SK-N-MC (cell line): Measurements from ENCODE around the gene NUBPL.

Experiments
- EZH2 ChIP-seq: fragments of 200-600 bp; sonication (generic); IDR thresholded peaks from one replicate; pipeline ENCODE4 v1.6.1; 2017; ENCODE audit warnings: antibody characterized with exemption
- FOXP2 ChIP-seq: optimal IDR thresholded peaks from 2 replicates; pipeline ENCODE3; 2011; ENCODE audit warnings: mild to moderate bottlenecking, moderate library complexity; ENCODE audit not compliant: insufficient read depth; ENCODE audit errors: extremely low read length, control extremely low read depth
- POLR2AphosphoS5 ChIP-seq: IDR thresholded peaks from 2 replicates; pipeline ENCODE4 v1.6.1; 2012; ENCODE audit warnings: mild to moderate bottlenecking, low read depth, low read length, borderline replicate concordance

GRCh38 chr14:31828946-31829868 is 268.0 kb downstream of the NUBPL start:
- TF ChIP-seq EZH2 (no peak), POLR2AphosphoS5 (no peak), FOXP2 (no peak)
